Ramos (cell line): Measurements from ENCODE around the gene GLCCI1.

ENCODE experiments used
- in situ Hi-C: fragments of 300-500 bp; cut with MboI; formaldehyde crosslinking; loops from one replicate; pipeline ENCODE4 v1.14.3; 2022; ENCODE audit warnings: low sequenced_read_pairs; ENCODE audit not compliant: unreplicated experiment

Gene GLCCI1

GRCh38 chr7:8121243-8121642, 152.6 kb downstream of the GLCCI1 start:
- in situ Hi-C loops: no loop called here

- in situ Hi-C loops: no loop called here
These were observed 157.3 kb downstream of the GLCCI1 start for GRCh38 chr7:8125680-8126444.

DNA sequence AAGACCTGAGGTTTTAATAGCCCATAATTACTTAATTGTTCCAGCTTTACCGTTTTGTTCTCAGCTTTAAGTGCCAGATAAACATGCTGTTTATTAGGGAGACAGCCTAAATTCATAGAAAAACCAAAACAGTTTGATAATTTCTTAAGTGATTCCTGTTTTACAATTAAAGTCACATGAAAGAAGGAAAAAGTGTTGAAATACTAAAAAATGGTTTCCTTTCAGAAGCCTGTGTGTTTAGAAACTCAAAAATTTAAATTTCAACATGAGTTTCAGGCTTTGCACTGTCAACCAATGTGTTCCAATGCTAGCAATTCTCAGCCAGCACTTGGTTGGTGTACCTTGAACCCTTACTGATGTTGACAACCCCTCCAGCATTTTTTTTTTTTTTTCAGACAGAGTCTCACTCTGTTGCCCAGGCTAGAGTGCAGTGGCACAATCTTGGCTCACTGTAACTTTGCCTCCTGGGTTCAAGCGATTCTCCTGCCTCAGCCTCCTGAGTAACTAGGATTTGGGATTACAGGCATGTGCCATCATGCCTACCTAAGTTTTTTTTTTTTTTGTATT, 158.1 kb downstream of the GLCCI1 start:
- in situ Hi-C loops: no loop called here

DNA sequence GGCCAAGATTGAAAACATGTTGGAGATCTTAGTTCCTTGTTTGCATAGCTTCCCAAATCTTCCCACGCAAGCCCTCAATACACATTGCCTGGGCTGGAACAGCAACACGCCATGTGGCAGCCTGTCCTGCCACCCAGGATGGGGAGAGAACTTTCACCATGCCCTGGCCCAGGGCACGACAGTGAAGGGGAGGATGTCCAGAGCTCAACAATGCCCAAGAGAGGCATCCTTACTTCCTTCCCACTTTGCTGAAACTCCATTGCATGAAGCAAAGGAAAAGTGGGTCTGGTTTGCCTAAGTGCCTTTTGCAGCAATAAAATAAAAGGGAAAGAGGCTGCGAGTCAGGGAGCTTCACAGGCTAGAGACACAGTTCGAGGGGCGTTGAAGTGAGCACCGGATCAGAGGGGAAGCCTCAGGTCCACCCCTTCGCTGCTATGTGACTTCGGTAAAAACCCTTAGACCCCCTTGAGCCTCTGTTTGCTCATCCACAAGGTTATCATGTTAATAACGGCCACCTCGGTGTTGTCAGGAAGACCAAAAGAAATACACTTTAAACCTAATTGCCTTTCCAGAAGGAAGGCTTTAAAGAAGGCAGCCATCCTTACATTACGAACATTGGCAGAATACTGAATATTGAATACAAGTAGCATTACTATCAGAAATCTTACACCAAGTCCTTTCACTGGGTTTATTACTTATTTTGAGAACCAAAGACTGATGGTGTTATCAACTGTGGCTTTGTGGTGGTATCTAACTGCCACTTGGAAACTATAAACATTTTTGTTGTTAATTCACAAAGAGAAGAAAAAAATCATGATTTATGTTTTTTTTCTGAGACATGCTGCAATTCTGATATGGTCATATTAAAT, 160.1 kb downstream of the GLCCI1 start:
- in situ Hi-C loops: no loop called here

DNA sequence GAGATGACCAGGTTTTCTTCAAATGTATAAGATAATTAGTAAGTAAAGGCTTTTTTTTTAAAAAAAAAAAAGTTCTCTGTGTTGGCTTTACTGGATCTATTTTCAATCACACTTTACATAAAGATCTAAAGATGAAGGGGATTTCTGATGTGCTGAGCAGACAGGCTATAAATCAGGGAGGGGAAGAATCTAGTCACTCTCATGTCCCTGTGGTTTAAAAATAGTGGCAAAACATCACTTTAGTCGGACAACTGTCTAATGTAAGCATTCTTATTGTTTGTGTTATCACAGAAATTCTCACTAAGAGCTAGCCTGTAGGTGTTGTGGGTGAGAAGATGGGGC, 160.7 kb downstream of the GLCCI1 start:
- in situ Hi-C loops: no loop called here

DNA sequence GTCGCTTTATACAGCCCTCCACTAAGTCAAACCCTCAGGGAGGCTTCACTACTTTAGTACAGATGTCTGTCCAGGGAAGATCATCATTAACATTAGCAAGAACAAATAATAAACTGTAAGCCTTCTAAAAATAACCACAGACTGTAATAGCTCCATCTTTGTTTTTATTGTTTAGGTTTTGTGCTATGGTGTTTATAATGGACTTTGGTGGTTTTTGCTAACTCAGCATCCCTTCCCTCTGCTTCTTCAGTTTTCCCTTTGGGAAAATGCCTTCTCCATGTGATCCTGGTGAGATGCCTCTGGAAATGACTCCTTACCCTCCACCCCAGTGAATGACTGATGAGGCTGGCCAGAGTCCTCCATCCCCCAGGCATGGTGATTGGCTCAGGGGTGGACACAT, 162.1 kb downstream of the GLCCI1 start:
- in situ Hi-C loops: no loop called here

DNA sequence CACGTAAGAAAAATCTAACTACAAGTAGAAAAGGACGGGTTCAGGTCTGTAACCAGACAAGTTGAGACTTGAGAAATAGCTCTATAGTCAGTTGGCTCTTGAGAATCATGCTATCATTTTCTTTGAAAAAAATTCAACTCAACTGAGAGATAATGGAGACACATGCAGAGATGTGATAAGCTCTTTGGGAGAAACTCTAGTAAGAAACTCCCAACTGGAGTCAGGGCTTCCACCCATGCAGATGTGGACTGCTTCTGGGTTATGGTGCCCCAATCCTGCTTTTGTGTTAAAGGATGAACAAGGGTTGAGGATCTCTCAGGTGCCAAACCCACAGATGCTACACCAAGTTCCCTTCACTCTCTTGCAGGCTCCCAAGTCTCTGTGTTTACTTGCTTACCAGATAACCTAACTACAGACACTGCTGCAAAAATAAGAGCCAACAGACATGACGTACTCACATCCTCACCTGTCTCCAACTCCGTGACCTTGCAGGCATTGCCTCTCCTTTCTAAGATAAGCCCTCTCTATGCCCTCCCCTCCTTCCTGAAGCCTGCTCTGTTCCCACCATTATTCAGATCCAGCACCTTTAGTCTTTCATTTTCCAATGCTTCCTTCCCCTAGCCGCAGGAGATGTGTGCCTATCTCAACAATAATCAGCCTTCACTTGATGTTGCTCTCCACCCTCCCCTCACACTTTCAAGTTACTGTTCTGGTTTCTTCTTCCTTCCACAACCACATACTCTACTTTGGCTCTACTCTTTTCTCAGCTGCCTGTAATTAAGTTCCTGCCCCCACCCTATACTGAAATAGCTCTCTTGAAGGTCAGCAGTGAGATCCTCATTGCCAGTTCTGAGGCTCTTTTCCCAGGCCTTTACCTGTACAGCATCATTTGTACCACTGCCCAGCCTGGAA, 163.4 kb downstream of the GLCCI1 start:
- in situ Hi-C loops: no loop called here

DNA sequence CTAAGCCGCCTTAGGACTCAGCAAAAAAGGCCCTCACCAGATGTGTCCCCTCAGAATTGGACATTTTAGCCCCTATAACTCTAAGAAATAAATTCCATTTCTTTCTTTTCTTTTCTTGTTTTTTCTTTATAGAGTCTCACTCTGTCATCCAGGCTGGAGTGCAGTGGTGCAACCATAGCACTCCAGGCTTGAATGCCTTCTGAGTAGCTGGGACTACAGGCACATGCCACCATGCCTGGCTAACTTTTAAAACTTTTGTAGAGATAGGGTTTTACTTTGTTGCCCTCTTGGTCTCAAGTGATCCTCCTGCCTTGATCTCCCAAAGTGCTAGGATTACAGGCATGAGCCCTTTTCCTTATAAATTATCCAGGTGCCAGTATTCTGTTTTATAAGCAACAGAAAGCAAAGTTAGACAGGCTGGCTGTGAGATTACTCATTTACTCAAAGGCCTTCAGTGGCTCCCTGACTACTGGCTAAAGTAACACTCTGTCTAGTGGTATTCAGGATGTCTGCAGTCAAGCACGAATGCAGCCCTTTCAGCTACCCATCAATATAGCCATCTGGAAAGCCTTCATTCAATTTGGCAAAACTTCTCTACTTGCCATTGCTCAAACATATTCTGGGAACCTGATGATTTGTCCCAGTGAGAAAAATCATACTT, 164.7 kb downstream of the GLCCI1 start:
- in situ Hi-C loops: no loop called here

DNA sequence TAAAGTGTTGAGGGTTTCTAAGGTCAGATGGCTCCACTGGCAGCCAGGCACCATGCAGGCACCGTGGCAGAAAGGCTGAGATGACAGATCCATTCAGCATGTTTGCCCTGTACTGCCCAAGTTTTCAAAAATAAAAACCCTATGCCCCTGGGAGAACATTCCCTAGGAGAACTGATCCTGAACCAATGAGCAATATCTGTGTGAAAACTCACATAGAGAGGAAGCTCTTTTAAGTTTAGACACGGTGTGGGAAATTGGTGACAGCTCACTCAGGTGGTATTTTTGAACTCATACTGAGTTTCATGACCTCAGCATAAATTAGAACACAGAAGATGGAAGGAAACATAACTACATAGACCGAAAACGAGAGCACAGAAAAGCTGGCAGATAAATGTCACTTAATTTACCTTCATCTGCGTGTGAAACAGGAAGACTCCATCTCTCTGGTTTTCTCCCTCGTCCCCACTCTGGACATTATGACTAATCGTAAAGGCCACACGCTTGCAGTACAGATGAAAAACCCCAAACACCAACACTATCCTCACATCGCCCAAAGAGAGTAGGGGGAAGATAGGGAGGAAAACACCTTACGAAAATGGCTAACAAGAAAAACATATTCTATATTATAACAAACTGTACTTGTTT, 165.6 kb downstream of the GLCCI1 start:
- in situ Hi-C loops: no loop called here

- in situ Hi-C loops: no loop called here
These were observed 166.8 kb downstream of the GLCCI1 start for GRCh38 chr7:8135417-8135816.

DNA sequence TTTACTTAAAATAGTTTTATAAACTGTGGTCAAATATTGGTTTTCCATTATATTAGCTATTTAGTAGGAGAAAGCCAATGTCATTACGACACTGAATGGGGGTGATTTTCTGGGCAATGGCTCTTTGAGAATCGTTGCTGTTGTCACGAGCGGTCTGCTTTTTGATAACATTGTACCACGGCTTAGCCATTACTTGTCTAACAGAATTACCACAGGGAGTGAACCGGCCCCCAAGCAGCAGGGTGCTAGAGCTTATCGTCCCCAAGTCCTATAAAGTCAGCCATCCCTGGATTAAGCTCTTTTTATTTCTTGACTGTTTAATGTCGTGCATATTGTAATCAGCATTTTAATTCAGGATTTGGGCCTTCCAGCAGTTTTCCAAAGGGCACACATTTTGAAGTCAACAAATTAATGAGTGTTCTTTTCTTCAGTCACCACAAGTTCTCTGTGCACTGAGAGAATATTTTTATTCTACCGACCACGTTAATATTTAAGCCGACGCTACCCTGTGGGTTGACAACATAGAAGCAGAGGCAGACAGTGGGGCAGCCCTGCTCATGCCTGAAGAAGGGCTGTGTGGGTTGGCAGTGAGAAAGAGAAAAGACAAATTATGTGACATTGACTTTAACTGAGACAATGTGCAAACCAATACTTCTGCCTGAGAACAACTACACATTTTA, 167.6 kb downstream of the GLCCI1 start:
- in situ Hi-C loops: no loop called here
